Natural killer cell (primary cell): ENCODE measurements around the gene CERT1. TPM values are rescaled to one million over a fixed set of nuclear protein-coding genes. Genes with fewer than 3 reads are reported as not detected.

Source experiments
- ATAC-seq, 3 donors: fragments of 150-1000 bp in 2 of 3; fragments of 200-7000 bp in 1 of 3; cut with Tn5 transposase; 1 replicate in 1 of 3; 2 replicates in 2 of 3; pipeline ENCODE4 v1.10.0; 2021; ENCODE audit warnings: mild to moderate bottlenecking in 2 of 3, moderate library complexity in 2 of 3
- DNase-seq, 2 donors: peaks; one replicate each; pipeline versions ENCODE4 v3.0.0 to v3.0.0-alpha.2; 2013 to 2021; ENCODE audit warnings: mixed read lengths in 1 of 2
- H3K27ac ChIP-seq: one replicate; pipeline ENCODE4 v1.5.1; 2013; ENCODE audit warnings: mild to moderate bottlenecking, low read length
- H3K27me3 ChIP-seq: one replicate; pipeline ENCODE4 v1.6.1; 2013; ENCODE audit warnings: low read length; ENCODE audit not compliant: control insufficient read depth, insufficient read depth
- H3K36me3 ChIP-seq: one replicate; pipeline ENCODE4 v1.6.1; 2013; ENCODE audit warnings: low read length; ENCODE audit not compliant: control insufficient read depth, insufficient read depth
- H3K4me1 ChIP-seq: one replicate; pipeline ENCODE4 v1.6.1; 2013; ENCODE audit warnings: low read length; ENCODE audit not compliant: control insufficient read depth, insufficient read depth
- H3K4me3 ChIP-seq: one replicate; pipeline ENCODE4 v1.5.1; 2013; ENCODE audit warnings: low read length
- H3K9me3 ChIP-seq: one replicate; pipeline ENCODE4 v1.6.1; 2013; ENCODE audit warnings: low read length; ENCODE audit not compliant: control insufficient read depth, insufficient read depth
- H3K27ac Mint-ChIP-seq, 2 donors: one replicate each; pipeline ENCODE4 v1.8.0; 2022; ENCODE audit warnings: mild to moderate bottlenecking in 2 of 2, mixed read lengths in 2 of 2, moderate library complexity in 1 of 2
- H3K27me3 Mint-ChIP-seq, 2 donors: one replicate each; pipeline ENCODE4 v1.8.0; 2022; ENCODE audit warnings: low read depth in 2 of 2, mixed read lengths in 2 of 2
- H3K36me3 Mint-ChIP-seq: one replicate; pipeline ENCODE4 v1.8.0; 2022; ENCODE audit warnings: mixed read lengths
- H3K4me1 Mint-ChIP-seq, 2 donors: one replicate each; pipeline ENCODE4 v1.8.0; 2022; ENCODE audit warnings: mixed read lengths in 2 of 2
- H3K4me3 Mint-ChIP-seq: one replicate; pipeline ENCODE4 v1.8.0; 2022; ENCODE audit warnings: mild to moderate bottlenecking, moderate library complexity, mixed read lengths
- H3K9me3 Mint-ChIP-seq, 2 donors: one replicate each; pipeline ENCODE4 v1.8.0; 2022; ENCODE audit warnings: mixed read lengths in 2 of 2
- CTCF ChIP-seq: fragments of 200-600 bp; IDR thresholded peaks from one replicate; pipeline ENCODE4 v1.8.0; 2022; ENCODE audit warnings: antibody characterized with exemption
- WGBS: methylation state at CpG from one replicate; pipeline ENCODE4 v1.1.7; 2013; ENCODE audit warnings: missing lambda C conversion rate; ENCODE audit not compliant: insufficient coverage; 5-methylcytosine and 5-hydroxymethylcytosine counted together
- intact Hi-C: fragments of 100-400 bp; cut with micrococcal nuclease; formaldehyde crosslinking; loops from one replicate; pipeline ENCODE4 v1.14.2; 2022
- total RNA-seq, 4 donors: library from RNA; stranded (reverse); fragments of 120-200 nt in 1 of 4; gene quantifications; one replicate each; pipeline versions ENCODE4 v1.2.3 to v1.2.4, GENCODE V29; 2013 to 2022

CERT1 gene
- total RNA-seq, 3 donors from 2014 or later (not counting 1 experiment from before 2014, with no cell fraction given) = 50.1 to 51.4 (median 50.2) TPM

GRCh38 chr5:75473463-75473862, 38.0 kb downstream of the CERT1 start:
- WGBS = 94% methylated on average over 2 of the region's 2 CpGs
- no peaks in the 10 kb centered on the region for H3K27me3 Mint-ChIP-seq
- peaks cover 25% of the 10 kb centered on the region for H3K36me3 Mint-ChIP-seq
- H3K27ac Mint-ChIP-seq = no peak overlapping the region
- Histone ChIP-seq H3K27me3 (no peaks in the 10 kb centered on the region), H3K4me1 (no peaks in the 10 kb centered on the region), H3K27ac (no peak overlapping the region), H3K36me3 (no peaks in the 10 kb centered on the region), H3K4me3 (no peak overlapping the region), H3K9me3 (peaks cover 3% of the 10 kb centered on the region)
- H3K4me3 Mint-ChIP-seq = no peak overlapping the region
- ATAC-seq (no peak), DNase-seq (no peak)
- H3K9me3 Mint-ChIP-seq = peaks cover 8 to 17% of the 10 kb centered on the region in 2 donors
- TF ChIP-seq CTCF = no peak
- intact Hi-C loops = no loop called here
- peaks cover 24 to 49% of the 10 kb centered on the region in 2 donors for H3K4me1 Mint-ChIP-seq

GRCh38 chr5:75472973-75473372, 38.5 kb downstream of the CERT1 start:
- no peak for ATAC-seq
- Histone ChIP-seq H3K27me3 (no peaks in the 10 kb centered on the region), H3K36me3 (no peaks in the 10 kb centered on the region), H3K4me1 (no peaks in the 10 kb centered on the region), H3K9me3 (peaks cover 6% of the 10 kb centered on the region), H3K4me3 (no peak overlapping the region), H3K27ac (no peak overlapping the region)
- no peak overlapping the region for H3K27ac Mint-ChIP-seq
- no peak overlapping the region for H3K4me3 Mint-ChIP-seq
- TF ChIP-seq CTCF = no peak
- H3K4me1 Mint-ChIP-seq = peaks cover 24 to 49% of the 10 kb centered on the region in 2 donors
- H3K27me3 Mint-ChIP-seq = no peaks in the 10 kb centered on the region
- WGBS = 100% methylated on average over 1 of the region's 1 CpG
- peaks cover 8 to 17% of the 10 kb centered on the region in 2 donors for H3K9me3 Mint-ChIP-seq
- DNase-seq = no peak
- H3K36me3 Mint-ChIP-seq = peaks cover 27% of the 10 kb centered on the region
- intact Hi-C loops = no loop called here

GRCh38 chr5:75471193-75471592, 40.2 kb downstream of the CERT1 start:
- Mint-ChIP-seq H3K36me3 (peaks cover 27% of the 10 kb centered on the region), H3K27me3 (no peaks in the 10 kb centered on the region), H3K9me3 (peaks cover 8 to 17% of the 10 kb centered on the region in 2 donors), H3K4me3 (no peak overlapping the region), H3K4me1 (peaks cover 27 to 48% of the 10 kb centered on the region in 2 donors), H3K27ac (no peak overlapping the region)
- no peaks in the 10 kb centered on the region for H3K36me3 ChIP-seq
- no peak for ATAC-seq
- no peak overlapping the region for H3K27ac ChIP-seq
- no peaks in the 10 kb centered on the region for H3K27me3 ChIP-seq
- peaks cover 6% of the 10 kb centered on the region for H3K9me3 ChIP-seq
- 100% methylated on average over 1 of the region's 2 CpGs for WGBS
- no peak overlapping the region for H3K4me3 ChIP-seq
- TF ChIP-seq CTCF = no peak
- intact Hi-C loops = no loop called here
- DNase-seq = no peak
- H3K4me1 ChIP-seq = no peaks in the 10 kb centered on the region

- Histone ChIP-seq H3K36me3 (no peaks in the 10 kb centered on the region), H3K27me3 (no peaks in the 10 kb centered on the region), H3K4me3 (no peak overlapping the region), H3K4me1 (no peaks in the 10 kb centered on the region), H3K27ac (no peak overlapping the region), H3K9me3 (peaks cover 6% of the 10 kb centered on the region)
- peaks cover 45 to 53% of the 10 kb centered on the region in 2 donors for H3K4me1 Mint-ChIP-seq
- no peak overlapping the region for H3K27ac Mint-ChIP-seq
- H3K4me3 Mint-ChIP-seq = no peak overlapping the region
- WGBS = 92% methylated on average over 1 of the region's 1 CpG
- H3K36me3 Mint-ChIP-seq = peaks cover 27% of the 10 kb centered on the region
- ATAC-seq (no peak), DNase-seq (no peak)
- TF ChIP-seq CTCF = no peak
- peaks cover 8 to 17% of the 10 kb centered on the region in 2 donors for H3K9me3 Mint-ChIP-seq
- intact Hi-C loops = no loop called here
- H3K27me3 Mint-ChIP-seq = no peaks in the 10 kb centered on the region
These were observed 42.4 kb downstream of the CERT1 start for GRCh38 chr5:75469017-75469416.
